ENCODE data around the gene ANKS3. TPM values are rescaled to one million over a fixed set of nuclear protein-coding genes. Genes with fewer than 3 reads are reported as not detected.

ANKS3 gene
- total and polyA plus RNA-seq, 2 of the 8 experiments (the other 6 are each of a cell fraction or from before 2014, with no cell fraction given) = 15.5 to 23.9 TPM

- Histone ChIP-seq H3K4ac (replicated peaks; ENCODE audit: insufficient read length, low read depth, low read length) (no peak overlapping the region), H2BK20ac (ENCODE audit: low read length) (no peak overlapping the region), H3K27ac (ENCODE audit: low read depth, low read length) (no peak overlapping the region), H3K9me3 (ENCODE audit: insufficient read depth in 2 of 2, low read depth in 1 of 2, low read length in 1 of 2) (no peaks in the 10 kb centered on the region), H3K23me2 (ENCODE audit: low read depth, low read length) (no peaks in the 10 kb centered on the region), H3K79me2 (ENCODE audit: control insufficient read depth in 1 of 2, insufficient read depth in 2 of 2, low read length in 2 of 2) (no peaks in the 10 kb centered on the region), H3K79me1 (ENCODE audit: low read depth, low read length) (peaks cover 4% of the 10 kb centered on the region; the same call in 1 of the 2 replicates), H2AFZ (ENCODE audit: low read length) (no peak overlapping the region), H3K14ac (ENCODE audit: insufficient read length) (no peak overlapping the region), H2AK5ac (ENCODE audit: low read depth, low read length) (no peak overlapping the region), H3K36me3 (ENCODE audit: control insufficient read depth in 2 of 4, insufficient read depth in 4 of 4, low read length in 3 of 4) (peaks cover 2 to 20% (median 5%) of the 10 kb centered on the region in 4 experiments; a peak in 4 of 8 replicates), H3K9ac (replicated peaks in 1 of 4; ENCODE audit: extremely low read depth in 1 of 4, low read depth in 3 of 4, low read length in 3 of 4) (no peak overlapping the region), H2BK120ac (replicated peaks; ENCODE audit: low read depth, low read length) (no peak overlapping the region), H3K27me3 (replicated peaks in 1 of 4; ENCODE audit: control insufficient read depth in 3 of 4, extremely low read depth in 1 of 4, insufficient read depth in 3 of 4, low read length in 3 of 4) (no peaks in the 10 kb centered on the region), H3K56ac (replicated peaks; ENCODE audit: insufficient read length, low read depth, low read length) (no peak overlapping the region), H3K18ac (ENCODE audit: extremely low read depth, low read length) (no peak overlapping the region), H3K23ac (ENCODE audit: insufficient read length) (no peak overlapping the region), H3K4me2 (ENCODE audit: insufficient read depth in 1 of 2, low read depth in 2 of 2, low read length in 2 of 2) (no peak overlapping the region), H4K8ac (ENCODE audit: extremely low read depth, insufficient read depth, low read length) (peak overlapping the region; percentile 57; the same call in 1 of the 2 replicates), H4K91ac (replicated peaks; ENCODE audit: insufficient read length, low read length) (no peak overlapping the region), H2BK15ac (ENCODE audit: low read length) (no peak overlapping the region), H4K20me1 (replicated peaks in 1 of 2; ENCODE audit: control insufficient read depth in 1 of 2, insufficient read depth in 2 of 2, low read length in 2 of 2) (peaks cover 3 to 12% of the 10 kb centered on the region in 2 experiments), H2BK12ac (ENCODE audit: low read depth, low read length) (no peak overlapping the region), H3K4me3 (ENCODE audit: extremely low read depth in 1 of 4, insufficient read depth in 2 of 4, low read depth in 3 of 4, low read length in 4 of 4) (no peak overlapping the region), H3K4me1 (replicated peaks in 1 of 4; ENCODE audit: control insufficient read depth in 3 of 4, insufficient read depth in 4 of 4, low read length in 3 of 4) (peaks cover 0 to 3% (median under 1%) of the 10 kb centered on the region in 4 experiments; a peak in 3 of 7 replicates), H4K5ac (ENCODE audit: insufficient read length, low read depth, low read length) (no peak overlapping the region), H2BK5ac (ENCODE audit: low read depth, low read length) (no peak overlapping the region)
- TF ChIP-seq SP2 (IDR thresholded peaks at IDR 0.05; ENCODE audit: low read length) = no peak
- TF ChIP-seq, protein P1, sequence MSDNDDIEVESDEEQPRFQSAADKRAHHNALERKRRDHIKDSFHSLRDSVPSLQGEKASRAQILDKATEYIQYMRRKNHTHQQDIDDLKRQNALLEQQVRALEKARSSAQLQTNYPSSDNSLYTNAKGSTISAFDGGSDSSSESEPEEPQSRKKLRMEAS (IDR thresholded peaks at IDR 0.05) = no peak
- TF ChIP-seq CTBP2 (IDR thresholded peaks at IDR 0.05; ENCODE audit: borderline replicate concordance, insufficient read depth, insufficient read length, low read length) = no peak
- TF ChIP-seq CBX8 (IDR thresholded peaks at IDR 0.05; ENCODE audit: borderline replicate concordance, low read depth, low read length) = no peak
- TF ChIP-seq TCF12 (IDR thresholded peaks at IDR 0.05; ENCODE audit: low read depth, low read length) = no peak
- no peak for TF ChIP-seq SIX5 (IDR thresholded peaks at IDR 0.05; ENCODE audit: low read depth, low read length)
- no peak for TF ChIP-seq TAF7 (optimal IDR thresholded peaks at IDR 0.05; ENCODE audit: borderline replicate concordance, low read depth, low read length)
- no peak for TF ChIP-seq EP300 (IDR thresholded peaks at IDR 0.05; ENCODE audit: borderline replicate concordance in 1 of 2, low read depth in 2 of 2, low read length in 2 of 2)
- no peak for TF ChIP-seq RFX5 (IDR thresholded peaks at IDR 0.05; ENCODE audit: borderline replicate concordance, low read depth, low read length)
- no peak for DNase-seq (ENCODE audit: low read depth in 1 of 2, low spot score in 2 of 2)
- ChIA-PET CTCF (ENCODE audit: partially characterized antibody) (interaction anchor here (0.5 to 2.7 kb wide), 7 partner anchors 10 to 54 kb away, joined by 3 to 7 read pairs (median 5); partner anchors contain the start of genes ANKS3 and DNAAF8), POLR2A (ENCODE audit: partially characterized antibody) (interaction anchor here (1.2 to 1.3 kb wide), 2 partner anchors 12 to 15 kb away, joined by 3 to 5 read pairs; no protein-coding TSS in a partner anchor)
- no peak for FAIRE-seq
- 98% methylated on average over 44 of the region's 47 CpGs; no CpG with 5 or more reads in 1 of the 2 experiments for WGBS, 2 experiments (ENCODE audit: extremely low coverage in 1 of 2, insufficient coverage in 1 of 2, insufficient read length in 1 of 2, insufficient replicate concordance in 2 of 2, low coverage in 1 of 2, low lambda C conversion rate in 2 of 2, missing lambda C conversion rate in 1 of 2)
Measured at GRCh38 chr16:4679850-4680636, 54.0 kb downstream of the ANKS3 start.

All from H1 (cell line).